Fibroblast of villous mesenchyme (primary cell): ENCODE data around the gene NUP160. TPM values are rescaled to one million over a fixed set of nuclear protein-coding genes. Genes with fewer than 3 reads are reported as not detected.
"Not testable (repeated sequence)": the region's sequence is repeated elsewhere in the genome, so short reads cannot be mapped to it uniquely, and the experiment has no call there.

ENCODE experiments used
- DNase-seq: peaks from one replicate; pipeline ENCODE4 v3.0.0-alpha.2; 2010; ENCODE audit warnings: low read depth
- H3K4me3 ChIP-seq: 2 replicates; pipeline ENCODE4 v1.5.1; 2011; ENCODE audit warnings: low read depth, mild to moderate bottlenecking, low read length
- total RNA-seq: library from RNA; depleted of rRNA; stranded (reverse); fragments of >200 nt; gene quantifications from 2 replicates; pipeline ENCODE4 v1.2.3, GENCODE V29; 2012
- TF ChIP-seq, protein P1 (sequence below): IDR thresholded peaks from 2 replicates; pipeline ENCODE4 v1.5.1; 2012; ENCODE audit warnings: low read depth, mild to moderate bottlenecking, low read length; ENCODE audit not compliant: insufficient read depth

Gene NUP160
- total RNA-seq, 1 donor: 29.8 TPM

- H3K4me3 ChIP-seq: peak overlapping the region; percentile 100
- DNase-seq: no peak
- TF ChIP-seq, protein P1, sequence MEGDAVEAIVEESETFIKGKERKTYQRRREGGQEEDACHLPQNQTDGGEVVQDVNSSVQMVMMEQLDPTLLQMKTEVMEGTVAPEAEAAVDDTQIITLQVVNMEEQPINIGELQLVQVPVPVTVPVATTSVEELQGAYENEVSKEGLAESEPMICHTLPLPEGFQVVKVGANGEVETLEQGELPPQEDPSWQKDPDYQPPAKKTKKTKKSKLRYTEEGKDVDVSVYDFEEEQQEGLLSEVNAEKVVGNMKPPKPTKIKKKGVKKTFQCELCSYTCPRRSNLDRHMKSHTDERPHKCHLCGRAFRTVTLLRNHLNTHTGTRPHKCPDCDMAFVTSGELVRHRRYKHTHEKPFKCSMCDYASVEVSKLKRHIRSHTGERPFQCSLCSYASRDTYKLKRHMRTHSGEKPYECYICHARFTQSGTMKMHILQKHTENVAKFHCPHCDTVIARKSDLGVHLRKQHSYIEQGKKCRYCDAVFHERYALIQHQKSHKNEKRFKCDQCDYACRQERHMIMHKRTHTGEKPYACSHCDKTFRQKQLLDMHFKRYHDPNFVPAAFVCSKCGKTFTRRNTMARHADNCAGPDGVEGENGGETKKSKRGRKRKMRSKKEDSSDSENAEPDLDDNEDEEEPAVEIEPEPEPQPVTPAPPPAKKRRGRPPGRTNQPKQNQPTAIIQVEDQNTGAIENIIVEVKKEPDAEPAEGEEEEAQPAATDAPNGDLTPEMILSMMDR: no peak
These were observed 578 bp upstream of the NUP160 start for GRCh38 chr11:47848700-47849155.

GRCh38 chr11:47847537-47847891, 636 bp downstream of the NUP160 start:
- H3K4me3 ChIP-seq: peak overlapping the region; percentile 100
- TF ChIP-seq, protein P1: no peak
- no peak for DNase-seq

DNA sequence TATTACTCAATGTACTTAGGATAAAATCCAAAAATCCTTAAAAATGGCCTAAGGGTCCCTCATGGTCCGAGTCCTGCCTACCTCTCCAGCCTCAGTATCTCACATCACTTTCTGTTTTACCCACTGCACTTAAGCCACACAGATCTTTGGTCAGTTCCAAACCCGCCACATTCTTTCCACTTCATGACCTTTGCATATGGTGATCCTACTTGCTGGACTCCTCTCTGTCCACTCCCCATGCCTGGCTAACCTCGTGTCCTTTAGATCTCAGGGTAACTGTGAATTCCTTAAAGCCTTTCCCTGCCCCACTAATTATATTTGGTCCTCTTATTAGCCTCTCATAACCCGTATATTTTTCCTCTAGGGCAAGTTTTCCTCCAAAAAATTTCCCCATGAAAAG, 1.2 kb downstream of the NUP160 start:
- H3K4me3 ChIP-seq: peak overlapping the region; percentile 100
- TF ChIP-seq, protein P1: no peak
- DNase-seq: no peak

DNA sequence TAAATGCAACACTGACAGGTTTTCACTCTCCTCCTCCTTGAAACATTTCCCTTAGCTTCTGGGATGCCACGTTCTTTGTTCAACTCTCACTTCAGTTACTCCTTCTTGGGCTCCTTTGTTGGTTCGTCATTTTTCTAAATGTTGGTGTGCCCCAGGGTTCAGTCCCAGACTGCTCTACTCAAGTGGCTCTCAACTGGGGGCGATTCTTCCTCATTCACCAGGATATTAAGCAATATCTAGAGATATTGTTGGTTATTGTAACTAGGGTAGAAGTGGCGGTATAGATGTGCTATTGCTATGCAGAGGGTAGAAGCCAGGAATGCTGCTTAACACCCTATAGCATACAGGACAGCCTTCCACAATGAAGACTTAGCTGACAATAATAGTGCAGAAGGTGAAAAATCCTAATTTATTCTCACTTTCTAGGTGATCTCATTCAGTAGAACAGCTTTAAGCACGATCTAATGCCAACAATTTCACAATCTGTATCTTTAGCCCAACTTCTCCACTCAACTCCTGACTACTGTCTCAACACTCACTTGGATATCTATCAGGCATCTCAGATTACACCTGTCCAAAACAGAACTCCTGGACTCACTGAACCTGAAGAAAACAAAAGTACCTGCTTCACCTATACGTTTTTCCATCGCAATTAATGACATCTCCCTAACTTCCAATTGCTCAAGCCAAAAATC, 4.6 kb downstream of the NUP160 start:
- no peak overlapping the region for H3K4me3 ChIP-seq
- TF ChIP-seq, protein P1: no peak
- DNase-seq: no peak

- TF ChIP-seq, protein P1: no peak
- no peak for DNase-seq
- H3K4me3 ChIP-seq: no peak overlapping the region
These were observed 5.4 kb downstream of the NUP160 start for GRCh38 chr11:47842749-47843148.

- TF ChIP-seq, protein P1: no peak
- no peak for DNase-seq
- no peak overlapping the region for H3K4me3 ChIP-seq
These were observed 10.2 kb downstream of the NUP160 start for GRCh38 chr11:47837929-47838328.

DNA sequence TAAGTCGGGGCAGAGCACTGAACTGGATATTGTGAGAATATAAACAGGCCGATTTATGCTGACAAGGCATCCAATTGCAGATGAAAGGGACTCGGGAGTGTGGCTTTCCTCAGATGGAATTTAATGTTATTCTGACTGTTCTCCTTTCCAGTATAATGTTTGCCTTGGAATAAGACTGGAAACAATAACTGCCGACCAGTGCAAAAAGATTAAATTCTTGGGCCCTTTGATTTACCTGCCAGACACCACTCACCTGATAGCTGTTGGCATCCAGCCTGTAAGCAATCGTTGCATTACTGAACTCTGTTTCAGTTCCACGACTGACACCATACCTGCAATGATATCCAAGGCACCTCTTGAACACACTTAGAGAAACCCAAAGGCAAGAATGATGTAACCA, 10.9 kb downstream of the NUP160 start:
- no peak for DNase-seq
- no peak overlapping the region for H3K4me3 ChIP-seq
- TF ChIP-seq, protein P1: no peak

- DNase-seq, H3K4me3 ChIP-seq: not testable (repeated sequence)
These were observed 18.1 kb downstream of the NUP160 start for GRCh38 chr11:47830013-47830412.
